Choroid plexus epithelial cell (primary cell): ENCODE data around the gene FLYWCH1.

Experiments
- DNase-seq: peaks from one replicate; pipeline ENCODE4 v3.0.0-alpha.2; 2010; ENCODE audit warnings: low read depth
- H3K4me3 ChIP-seq: 2 replicates; pipeline ENCODE4 v1.5.1; 2011; ENCODE audit warnings: low read depth, mild to moderate bottlenecking, control low read depth, low read length, moderate library complexity
- CTCF ChIP-seq: conservative IDR thresholded peaks from 2 replicates; pipeline ENCODE4 v1.5.1; 2011; ENCODE audit warnings: low read depth, mild to moderate bottlenecking, control low read depth, inconsistent platforms, low read length, moderate library complexity

Gene FLYWCH1

GRCh38 chr16:2948807-2949704 is 37.3 kb downstream of the FLYWCH1 start:
- no peak overlapping the region for H3K4me3 ChIP-seq
- no peak for DNase-seq
- no peak for TF ChIP-seq CTCF

- DNase-seq = no peak
- no peak for TF ChIP-seq CTCF
- H3K4me3 ChIP-seq = no peak overlapping the region
Observed at GRCh38 chr16:2949705-2950352, 38.1 kb downstream of the FLYWCH1 start.

- no peak overlapping the region for H3K4me3 ChIP-seq
- DNase-seq = no peak
- TF ChIP-seq CTCF = no peak
Observed at GRCh38 chr16:2950353-2950724, 38.6 kb downstream of the FLYWCH1 start.

- DNase-seq = no peak
- TF ChIP-seq CTCF = no peak
- H3K4me3 ChIP-seq = no peak overlapping the region
Observed at GRCh38 chr16:2950773-2951172, 39.0 kb downstream of the FLYWCH1 start.

GRCh38 chr16:2952679-2953078 is 40.9 kb downstream of the FLYWCH1 start:
- no peak for TF ChIP-seq CTCF
- DNase-seq = no peak
- H3K4me3 ChIP-seq = no peak overlapping the region

- no peak for DNase-seq
- no peak for TF ChIP-seq CTCF
- H3K4me3 ChIP-seq = no peak overlapping the region
Observed at GRCh38 chr16:2953706-2954627, 42.2 kb downstream of the FLYWCH1 start.
